SK-N-SH treated with all-trans-retinoic acid at 6 μM for 48 hours (cell line): ENCODE results near the gene IRF7.

Experiments
- CREB5 ChIP-seq: fragments of 250-450 bp; sonication (Bioruptor Pico); IDR thresholded peaks from 2 replicates; pipeline ENCODE4 v1.5.1; 2020; ENCODE audit warnings: low read depth, mild to moderate bottlenecking, moderate library complexity
- ZC3H10 ChIP-seq: fragments of 250-450 bp; sonication (Bioruptor Pico); IDR thresholded peaks from 2 replicates; pipeline ENCODE4 v1.5.1; 2021; ENCODE audit warnings: mild to moderate bottlenecking, moderate library complexity

DNA sequence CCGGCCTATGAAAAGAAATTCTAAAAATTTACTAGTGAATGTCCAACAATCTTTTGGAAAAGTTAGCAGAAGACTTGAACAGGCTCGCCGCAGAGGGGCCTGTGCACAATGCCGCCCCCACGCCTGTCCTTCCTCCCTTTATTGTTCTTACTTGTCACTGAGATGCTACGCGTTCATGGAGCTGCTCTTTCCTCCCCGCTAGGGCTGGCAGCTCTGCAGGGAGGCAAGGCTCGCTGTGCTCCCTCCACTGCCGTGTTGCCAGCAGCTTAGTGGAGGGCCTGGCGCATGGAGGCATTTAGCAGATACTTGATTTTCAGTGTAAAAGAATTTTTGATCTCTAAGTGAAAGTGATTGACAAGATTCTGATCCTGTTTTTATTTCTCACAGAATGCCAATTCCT lies 24.8 kb downstream of the IRF7 start:
- TF ChIP-seq ZC3H10 (CRISPR knock-in tag) (no peak), CREB5 (no peak)
